ENCODE data around the gene DNAAF5.

- TF ChIP-seq CTCF (IDR thresholded peaks at IDR 0.05), result no peak
- TF ChIP-seq POLR2A (IDR thresholded peaks at IDR 0.05), result no peak
These were observed 5.1 kb downstream of the DNAAF5 start for GRCh38 chr7:731440-732085.

Data from body of pancreas (tissue), 4 donors.